HTERT RPE-1 (cell line): ENCODE data around the gene RAD23B.

Experiments
- in situ Hi-C: fragments of 300-500 bp; cut with MboI; formaldehyde crosslinking; loops from 4 replicates; pipeline ENCODE4 v1.14.3; 2020; ENCODE audit warnings: low sequenced_read_pairs

Gene RAD23B

GRCh38 chr9:107367727-107368502, 84.8 kb downstream of the RAD23B start:
- in situ Hi-C loops: no loop called here

DNA sequence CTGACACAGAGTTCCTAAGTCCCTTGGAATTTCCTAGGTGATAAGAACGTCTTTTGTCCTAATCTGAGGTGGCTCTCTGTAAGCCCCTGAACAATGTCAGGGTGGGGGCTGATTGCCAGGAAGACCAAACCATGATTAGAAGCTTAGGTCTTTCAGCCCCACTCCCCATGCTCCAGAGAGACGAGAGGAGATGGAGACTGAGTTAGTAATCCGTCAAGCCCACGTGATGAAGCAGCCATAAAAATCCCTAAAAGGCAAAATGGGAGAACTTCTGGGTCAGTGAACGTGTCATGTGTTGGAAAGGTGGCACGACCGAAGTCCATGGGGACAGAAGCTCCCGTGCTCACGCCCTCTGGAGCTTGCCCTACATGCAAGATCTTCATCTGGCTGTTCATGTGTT, 85.6 kb downstream of the RAD23B start:
- in situ Hi-C loops: no loop called here

- in situ Hi-C loops: no loop called here
Observed at GRCh38 chr9:107373809-107374208, 90.7 kb downstream of the RAD23B start.

DNA sequence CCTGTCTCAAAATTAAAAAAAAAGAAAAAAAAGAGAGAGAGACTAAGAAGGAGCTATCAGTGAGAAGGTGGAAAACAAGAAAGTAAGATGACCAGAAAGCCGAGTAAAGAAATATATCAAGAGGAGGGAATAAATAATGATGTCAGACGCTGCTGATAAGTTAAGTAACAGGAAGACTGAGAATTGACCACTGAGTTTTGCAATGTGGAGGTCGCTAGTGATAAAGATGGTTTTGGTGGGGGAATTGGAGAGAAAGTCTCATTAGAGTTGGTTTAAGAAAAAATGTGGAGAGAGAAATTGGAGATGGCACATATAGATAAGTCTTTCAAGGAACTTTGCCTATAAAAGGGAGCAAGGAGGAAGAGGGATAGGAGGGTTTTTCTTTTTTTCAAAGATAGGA, 91.9 kb downstream of the RAD23B start:
- in situ Hi-C loops: no loop called here

DNA sequence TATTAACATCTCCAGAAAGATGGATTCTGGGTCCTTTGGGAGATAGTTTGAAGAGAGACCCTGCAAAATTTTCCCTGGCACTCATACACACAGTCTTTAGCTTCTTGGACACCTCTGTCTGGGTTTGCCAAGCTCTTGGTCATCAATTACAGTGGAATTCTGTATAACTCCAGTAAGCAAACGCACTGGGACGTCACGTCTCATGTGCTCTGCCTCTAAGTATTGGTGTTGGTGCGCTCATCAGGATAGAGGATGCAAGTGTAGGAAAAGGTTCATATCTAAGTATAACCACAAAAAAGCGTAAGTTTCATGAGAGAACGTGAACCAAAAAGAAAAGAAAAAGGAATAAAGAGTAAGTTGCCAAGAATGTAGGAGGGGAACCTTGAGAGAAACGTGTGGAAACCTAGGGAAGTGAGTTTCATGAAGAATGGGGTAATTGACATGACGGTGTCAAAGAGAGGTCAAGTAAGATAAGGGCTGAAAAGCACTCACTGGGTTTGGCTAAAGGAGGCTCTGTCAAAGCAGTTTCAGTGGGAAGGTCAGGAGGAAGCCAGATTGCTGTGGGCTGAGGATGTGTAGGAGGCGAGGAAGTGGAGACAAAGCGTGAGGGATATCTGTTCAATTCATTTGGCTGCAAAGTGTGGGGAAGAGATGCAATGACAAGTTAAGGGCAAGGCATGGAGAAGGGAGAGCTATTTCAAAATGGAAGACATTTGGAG, 92.7 kb downstream of the RAD23B start:
- in situ Hi-C loops: no loop called here

DNA sequence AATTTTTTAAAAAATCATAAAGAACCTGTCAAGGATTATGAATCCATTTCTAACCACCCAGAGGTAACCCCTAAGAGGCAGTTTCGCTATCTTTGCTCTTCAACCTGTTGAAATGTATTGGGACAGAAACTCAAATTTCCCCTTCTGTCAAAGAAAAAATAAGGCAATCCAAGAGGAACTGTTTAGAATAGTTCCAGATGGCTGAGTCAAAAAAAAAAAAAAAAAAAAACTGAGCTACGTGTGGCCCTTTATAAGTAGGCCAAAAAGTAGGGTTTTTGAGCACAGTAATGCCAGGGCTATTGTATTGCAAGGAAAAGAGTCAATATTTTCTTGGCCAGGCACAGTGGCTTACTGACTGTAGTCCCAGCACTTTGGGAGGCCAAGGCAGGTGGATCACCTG, 94.9 kb downstream of the RAD23B start:
- in situ Hi-C loops: no loop called here
